KMS-11 (cell line): ENCODE results near the gene NOS1.

ENCODE experiments used
- H2AFZ ChIP-seq: fragments of 200-600 bp; sonication (generic); 2 replicates; pipeline ENCODE4 v1.6.1; 2016; ENCODE audit warnings: antibody characterized with exemption, mixed run types, low read depth
- H3K27ac ChIP-seq: fragments of 200-600 bp; sonication (generic); 2 replicates; pipeline ENCODE4 v1.6.1; 2016; ENCODE audit warnings: mild to moderate bottlenecking, mixed run types
- H3K27me3 ChIP-seq: fragments of 200-600 bp; sonication (generic); 2 replicates; pipeline ENCODE4 v1.6.1; 2017; ENCODE audit warnings: mild to moderate bottlenecking, low read depth, mixed run types, moderate library complexity; ENCODE audit not compliant: insufficient read depth
- H3K36me3 ChIP-seq: fragments of 200-600 bp; sonication (generic); 2 replicates; pipeline ENCODE4 v1.6.1; 2017; ENCODE audit warnings: mild to moderate bottlenecking, mixed run types; ENCODE audit not compliant: insufficient read depth
- H3K4me1 ChIP-seq: fragments of 200-600 bp; sonication (generic); 2 replicates; pipeline ENCODE4 v1.6.1; 2016; ENCODE audit warnings: mild to moderate bottlenecking, low read depth, mixed run types; ENCODE audit not compliant: poor library complexity, severe bottlenecking
- H3K4me2 ChIP-seq: fragments of 200-600 bp; sonication (generic); 2 replicates; pipeline ENCODE4 v1.7.0; 2016; ENCODE audit warnings: mild to moderate bottlenecking, mixed run types
- H3K4me3 ChIP-seq: fragments of 200-600 bp; sonication (generic); IDR thresholded peaks from 2 replicates; pipeline ENCODE4 v1.6.1; 2017; ENCODE audit warnings: low read depth, low read length, mixed read lengths; ENCODE audit not compliant: insufficient read depth
- H3K79me2 ChIP-seq: fragments of 200-600 bp; sonication (generic); 2 replicates; pipeline ENCODE4 v1.6.1; 2016; ENCODE audit warnings: low read depth, mixed run types; ENCODE audit not compliant: insufficient read depth
- H3K9ac ChIP-seq: fragments of 200-600 bp; sonication (generic); 2 replicates; pipeline ENCODE4 v1.6.1; 2016; ENCODE audit warnings: mild to moderate bottlenecking, mixed run types
- H4K20me1 ChIP-seq: fragments of 200-600 bp; sonication (generic); 2 replicates; pipeline ENCODE4 v1.6.1; 2016; ENCODE audit warnings: mild to moderate bottlenecking, mixed run types; ENCODE audit not compliant: insufficient read depth
- CTCF ChIP-seq: fragments of 200-600 bp; sonication (generic); conservative IDR thresholded peaks from 2 replicates; pipeline ENCODE4 v1.6.1; 2017; ENCODE audit warnings: low read depth, mild to moderate bottlenecking, antibody characterized with exemption, low read length, moderate library complexity, mixed read lengths

The NOS1 gene

GRCh38 chr12:117352883-117353282 lies 8.5 kb downstream of the NOS1 start:
- no peaks in the 10 kb centered on the region for H3K79me2 ChIP-seq
- no peaks in the 10 kb centered on the region for H4K20me1 ChIP-seq
- TF ChIP-seq CTCF: no peak
- no peak overlapping the region for H3K27ac ChIP-seq
- no peak overlapping the region for H3K4me3 ChIP-seq
- H3K27me3 ChIP-seq: no peaks in the 10 kb centered on the region
- no peak overlapping the region for H2AFZ ChIP-seq
- no peaks in the 10 kb centered on the region for H3K36me3 ChIP-seq
- no peak overlapping the region for H3K9ac ChIP-seq
- H3K4me2 ChIP-seq: no peak overlapping the region
- no peaks in the 10 kb centered on the region for H3K4me1 ChIP-seq

- Histone ChIP-seq H4K20me1 (no peaks in the 10 kb centered on the region), H2AFZ (no peak overlapping the region), H3K79me2 (no peaks in the 10 kb centered on the region), H3K4me2 (no peak overlapping the region), H3K36me3 (no peaks in the 10 kb centered on the region), H3K4me1 (no peaks in the 10 kb centered on the region), H3K27me3 (no peaks in the 10 kb centered on the region), H3K4me3 (no peak overlapping the region), H3K9ac (no peak overlapping the region), H3K27ac (no peak overlapping the region)
- no peak for TF ChIP-seq CTCF
Observed at GRCh38 chr12:117352206-117352605, 9.2 kb downstream of the NOS1 start.

- H3K27ac ChIP-seq: no peak overlapping the region
- no peak for TF ChIP-seq CTCF
- no peak overlapping the region for H2AFZ ChIP-seq
- no peaks in the 10 kb centered on the region for H3K4me1 ChIP-seq
- no peak overlapping the region for H3K9ac ChIP-seq
- H3K79me2 ChIP-seq: no peaks in the 10 kb centered on the region
- H4K20me1 ChIP-seq: no peaks in the 10 kb centered on the region
- H3K27me3 ChIP-seq: no peaks in the 10 kb centered on the region
- no peaks in the 10 kb centered on the region for H3K36me3 ChIP-seq
- no peak overlapping the region for H3K4me3 ChIP-seq
- H3K4me2 ChIP-seq: no peak overlapping the region
Observed at GRCh38 chr12:117350140-117350539, 11.3 kb downstream of the NOS1 start.

- no peak overlapping the region for H3K4me2 ChIP-seq
Observed at GRCh38 chr12:117347588-117347987, 13.8 kb downstream of the NOS1 start.

More at GRCh38 chr12:117347588-117347987, 13.8 kb downstream of the NOS1 start:
- H3K79me2 ChIP-seq: no peaks in the 10 kb centered on the region
- H3K36me3 ChIP-seq: no peaks in the 10 kb centered on the region
- no peaks in the 10 kb centered on the region for H4K20me1 ChIP-seq
- H3K9ac ChIP-seq: no peak overlapping the region
- no peaks in the 10 kb centered on the region for H3K27me3 ChIP-seq
- no peak overlapping the region for H3K27ac ChIP-seq
- no peak overlapping the region for H3K4me3 ChIP-seq
- no peaks in the 10 kb centered on the region for H3K4me1 ChIP-seq
- H2AFZ ChIP-seq: no peak overlapping the region
- TF ChIP-seq CTCF: no peak
